GM23338 (cell line): ENCODE results near the gene ST3GAL4. TPM values are rescaled to one million over a fixed set of nuclear protein-coding genes. Genes with fewer than 3 reads are reported as not detected.

ENCODE experiments used
- ATAC-seq: fragments of 200-7000 bp; cut with Tn5 transposase; 3 replicates; pipeline ENCODE4 v1.9.1; 2020
- DNase-seq: peaks from one replicate; pipeline ENCODE4 v3.0.0-alpha.2; 2015; ENCODE audit warnings: low spot score
- H2AFZ ChIP-seq: fragments of 200-600 bp; sonication (generic); 2 replicates; pipeline ENCODE4 v1.8.0; 2016; ENCODE audit warnings: antibody characterized with exemption, mild to moderate bottlenecking, moderate library complexity
- H3F3A ChIP-seq: fragments of 200-600 bp; sonication (generic); replicated peaks from 2 replicates; pipeline ENCODE4 v1.8.0; 2017; ENCODE audit warnings: antibody characterized with exemption, mixed run types, low read depth
- H3K27ac ChIP-seq: fragments of 200-600 bp; sonication (generic); 2 replicates; pipeline ENCODE4 v1.6.1; 2016; ENCODE audit warnings: low read depth
- H3K27me3 ChIP-seq: fragments of 200-600 bp; sonication (generic); 2 replicates; pipeline ENCODE4 v1.8.0; 2016; ENCODE audit warnings: mild to moderate bottlenecking, mixed run types, moderate library complexity; ENCODE audit not compliant: insufficient read depth
- H3K36me3 ChIP-seq: fragments of 200-600 bp; sonication (generic); 2 replicates; pipeline ENCODE4 v1.8.0; 2016; ENCODE audit warnings: mild to moderate bottlenecking; ENCODE audit not compliant: insufficient read depth
- H3K4me1 ChIP-seq: fragments of 200-600 bp; sonication (generic); 2 replicates; pipeline ENCODE4 v1.8.0; 2016; ENCODE audit warnings: mild to moderate bottlenecking, moderate library complexity; ENCODE audit not compliant: insufficient read depth
- H3K4me2 ChIP-seq: fragments of 200-600 bp; sonication (generic); 2 replicates; pipeline ENCODE4 v1.7.1; 2017; ENCODE audit warnings: mixed run types
- H3K4me3 ChIP-seq: fragments of 200-600 bp; sonication (generic); 2 replicates; pipeline ENCODE4 v1.6.1; 2016; ENCODE audit warnings: mixed run types
- H3K79me2 ChIP-seq: fragments of 200-600 bp; sonication (generic); replicated peaks from 2 replicates; pipeline ENCODE4 v1.8.0; 2017; ENCODE audit warnings: mild to moderate bottlenecking; ENCODE audit not compliant: insufficient read depth
- H3K9me2 ChIP-seq: fragments of 200-600 bp; sonication (generic); 2 replicates; pipeline ENCODE4 v1.8.0; 2017; ENCODE audit not compliant: insufficient read depth
- H4K20me1 ChIP-seq: fragments of 200-600 bp; sonication (generic); replicated peaks from 2 replicates; pipeline ENCODE4 v1.8.0; 2017; ENCODE audit warnings: mild to moderate bottlenecking; ENCODE audit not compliant: insufficient read depth
- H3K27ac Mint-ChIP-seq: 2 replicates; pipeline ENCODE4 v1.8.0; 2020; ENCODE audit warnings: inconsistent platforms, mild to moderate bottlenecking, moderate library complexity, mixed read lengths
- H3K27me3 Mint-ChIP-seq: 3 replicates; pipeline ENCODE4 v1.8.0; 2022; ENCODE audit warnings: low read depth, mild to moderate bottlenecking, moderate library complexity, mixed read lengths, inconsistent platforms; ENCODE audit not compliant: insufficient read depth, poor library complexity
- H3K36me3 Mint-ChIP-seq: 3 replicates; pipeline ENCODE4 v1.8.0; 2021; ENCODE audit warnings: low read depth, mild to moderate bottlenecking, inconsistent platforms, moderate library complexity, mixed read lengths
- H3K4me1 Mint-ChIP-seq: 3 replicates; pipeline ENCODE4 v1.8.0; 2020; ENCODE audit warnings: mild to moderate bottlenecking, inconsistent platforms, mixed read lengths
- H3K4me3 Mint-ChIP-seq: 3 replicates; pipeline ENCODE4 v1.8.0; 2021; ENCODE audit warnings: moderate library complexity, mild to moderate bottlenecking, inconsistent platforms, mixed read lengths
- H3K9me3 Mint-ChIP-seq: 3 replicates; pipeline ENCODE4 v1.8.0; 2020; ENCODE audit warnings: moderate library complexity, mild to moderate bottlenecking, inconsistent platforms, mixed read lengths
- CREB1 ChIP-seq: fragments of 250-450 bp; sonication (Bioruptor Pico); IDR thresholded peaks from 2 replicates; pipeline ENCODE4 v1.5.0; 2020; ENCODE audit warnings: low read depth, mild to moderate bottlenecking, moderate library complexity
- CTCF ChIP-seq, 2 experiments: fragments of 200-600 bp in 1 of 2; sonication (generic) in 1 of 2; conservative IDR thresholded peaks; 2 replicates each; pipeline versions ENCODE4 v1.5.1 to v1.6.1; 2016 to 2017; ENCODE audit warnings: antibody characterized with exemption in 2 of 2, low read depth in 2 of 2, mild to moderate bottlenecking in 2 of 2, moderate library complexity in 1 of 2
- EZH2 ChIP-seq: fragments of 200-600 bp; sonication (generic); IDR thresholded peaks from one replicate; pipeline ENCODE4 v1.8.0; 2017; ENCODE audit warnings: antibody characterized with exemption, mild to moderate bottlenecking, low read depth; ENCODE audit not compliant: unreplicated experiment
- EZH2phosphoT487 ChIP-seq: fragments of 200-600 bp; sonication (generic); IDR thresholded peaks from one replicate; pipeline ENCODE4 v1.8.1; 2018; ENCODE audit warnings: antibody characterized with exemption; ENCODE audit not compliant: unreplicated experiment
- JUNB ChIP-seq: IDR thresholded peaks from one replicate; pipeline ENCODE4 v1.6.1; 2016; ENCODE audit warnings: antibody characterized with exemption; ENCODE audit not compliant: unreplicated experiment
- NANOG ChIP-seq: IDR thresholded peaks from 2 replicates; pipeline ENCODE4 v1.6.1; 2016; ENCODE audit warnings: antibody characterized with exemption, borderline replicate concordance
- POLR2AphosphoS5 ChIP-seq: IDR thresholded peaks from 2 replicates; pipeline ENCODE4 v1.6.1; 2016; ENCODE audit warnings: antibody characterized with exemption, low read depth
- STAT1 ChIP-seq: IDR thresholded peaks from one replicate; pipeline ENCODE4 v1.6.1; 2016; ENCODE audit warnings: antibody characterized with exemption; ENCODE audit not compliant: unreplicated experiment
- ZNF114 ChIP-seq: fragments of 250-450 bp; sonication (Bioruptor Pico); IDR thresholded peaks from 2 replicates; pipeline ENCODE4 v1.5.0; 2020; ENCODE audit warnings: mild to moderate bottlenecking, moderate library complexity
- ZNF331 ChIP-seq: fragments of 250-450 bp; sonication (Bioruptor Pico); IDR thresholded peaks from 2 replicates; pipeline ENCODE4 v1.5.0; 2020; ENCODE audit warnings: low read depth, mild to moderate bottlenecking, moderate library complexity
- ZNF462 ChIP-seq: fragments of 250-450 bp; sonication (Bioruptor Pico); IDR thresholded peaks from 2 replicates; pipeline ENCODE4 v1.5.0; 2020; ENCODE audit warnings: mild to moderate bottlenecking, moderate library complexity
- polyA plus RNA-seq: library from polyadenylated mRNA; unstranded; fragments of >200 nt; fragmentation: Nextera tagmentation; extraction: Ambion mirVana; gene quantifications from 2 replicates; pipeline ENCODE4 v1.2.1, GENCODE V29; 2016
- total RNA-seq: library from RNA; depleted of rRNA; stranded (reverse); fragments of >200 nt; shearing (Covaris generic); gene quantifications from 2 replicates; pipeline ENCODE4 v1.2.3, GENCODE V29; 2014
- TF ChIP-seq, protein P1 (sequence below): IDR thresholded peaks from one replicate; pipeline ENCODE4 v1.6.1; 2018; ENCODE audit warnings: antibody characterized with exemption; ENCODE audit not compliant: unreplicated experiment
- TF ChIP-seq, protein P2 (sequence below): IDR thresholded peaks from 2 replicates; pipeline ENCODE4 v1.6.1; 2016; ENCODE audit warnings: antibody characterized with exemption

The ST3GAL4 gene
- total and polyA plus RNA-seq, 2 experiments from 2014 or later, result 10.1 to 28.0 TPM

DNA sequence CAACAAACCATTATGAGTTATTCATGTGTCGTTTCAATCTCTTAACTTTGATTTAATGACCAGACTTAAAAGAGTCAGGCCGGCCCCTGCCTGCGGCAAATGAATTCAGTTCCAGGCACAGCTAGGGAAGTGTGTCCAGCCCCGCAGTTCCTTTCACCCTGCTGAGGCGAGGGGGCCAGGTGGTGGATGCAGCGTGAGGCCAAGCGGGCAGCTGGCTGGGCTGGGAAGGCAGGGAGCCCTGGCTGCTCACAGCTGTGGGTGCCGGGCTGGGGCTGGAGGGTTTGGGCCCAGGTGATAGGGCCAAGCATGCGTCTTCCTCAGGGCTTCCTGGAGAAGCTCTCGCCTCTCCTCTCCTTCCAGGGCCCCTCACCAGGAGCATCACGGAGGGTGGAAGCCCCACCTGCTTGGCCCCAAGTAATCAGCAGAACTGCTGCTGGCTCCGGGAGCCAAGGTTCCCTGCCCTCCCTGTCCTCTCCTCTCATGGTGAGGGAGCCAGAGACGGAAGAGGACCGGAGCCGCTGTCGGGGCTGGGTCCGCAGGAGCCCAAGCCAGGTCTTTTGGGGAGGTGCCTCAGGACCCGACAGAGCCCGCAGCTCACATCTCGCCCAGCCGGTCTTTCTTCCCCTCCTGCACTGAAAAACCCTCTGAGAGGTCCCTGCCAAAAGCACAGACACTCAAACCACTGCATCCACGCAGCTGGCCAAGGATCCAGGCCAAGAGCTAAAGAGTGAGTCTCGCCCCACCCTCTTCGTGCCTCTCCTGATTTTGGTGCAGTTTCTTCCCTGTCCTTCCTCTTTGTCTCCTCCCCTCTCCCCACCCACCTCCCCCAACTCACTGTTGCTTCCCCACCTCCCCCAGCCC, 97.0 kb downstream of the ST3GAL4 start:
- Histone ChIP-seq H3K9me2 (0 out of 2 replicates have a peak, but pooled peaks cover 4% of the 10 kb centered on the region), H2AFZ (0 out of 2 replicates have a peak overlapping the region, but pooled peaks have one; percentile 78), H3F3A (peaks cover 19% of the 10 kb centered on the region), H3K4me3 (no peak overlapping the region), H3K79me2 (no peaks in the 10 kb centered on the region), H3K27me3 (no peaks in the 10 kb centered on the region), H3K4me2 (no peak overlapping the region), H3K27ac (no peak overlapping the region), H4K20me1 (no peaks in the 10 kb centered on the region), H3K4me1 (no peaks in the 10 kb centered on the region), H3K36me3 (no peaks in the 10 kb centered on the region)
- no peak for TF ChIP-seq ZNF331 (CRISPR knock-in tag)
- TF ChIP-seq, protein P1, sequence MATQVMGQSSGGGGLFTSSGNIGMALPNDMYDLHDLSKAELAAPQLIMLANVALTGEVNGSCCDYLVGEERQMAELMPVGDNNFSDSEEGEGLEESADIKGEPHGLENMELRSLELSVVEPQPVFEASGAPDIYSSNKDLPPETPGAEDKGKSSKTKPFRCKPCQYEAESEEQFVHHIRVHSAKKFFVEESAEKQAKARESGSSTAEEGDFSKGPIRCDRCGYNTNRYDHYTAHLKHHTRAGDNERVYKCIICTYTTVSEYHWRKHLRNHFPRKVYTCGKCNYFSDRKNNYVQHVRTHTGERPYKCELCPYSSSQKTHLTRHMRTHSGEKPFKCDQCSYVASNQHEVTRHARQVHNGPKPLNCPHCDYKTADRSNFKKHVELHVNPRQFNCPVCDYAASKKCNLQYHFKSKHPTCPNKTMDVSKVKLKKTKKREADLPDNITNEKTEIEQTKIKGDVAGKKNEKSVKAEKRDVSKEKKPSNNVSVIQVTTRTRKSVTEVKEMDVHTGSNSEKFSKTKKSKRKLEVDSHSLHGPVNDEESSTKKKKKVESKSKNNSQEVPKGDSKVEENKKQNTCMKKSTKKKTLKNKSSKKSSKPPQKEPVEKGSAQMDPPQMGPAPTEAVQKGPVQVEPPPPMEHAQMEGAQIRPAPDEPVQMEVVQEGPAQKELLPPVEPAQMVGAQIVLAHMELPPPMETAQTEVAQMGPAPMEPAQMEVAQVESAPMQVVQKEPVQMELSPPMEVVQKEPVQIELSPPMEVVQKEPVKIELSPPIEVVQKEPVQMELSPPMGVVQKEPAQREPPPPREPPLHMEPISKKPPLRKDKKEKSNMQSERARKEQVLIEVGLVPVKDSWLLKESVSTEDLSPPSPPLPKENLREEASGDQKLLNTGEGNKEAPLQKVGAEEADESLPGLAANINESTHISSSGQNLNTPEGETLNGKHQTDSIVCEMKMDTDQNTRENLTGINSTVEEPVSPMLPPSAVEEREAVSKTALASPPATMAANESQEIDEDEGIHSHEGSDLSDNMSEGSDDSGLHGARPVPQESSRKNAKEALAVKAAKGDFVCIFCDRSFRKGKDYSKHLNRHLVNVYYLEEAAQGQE, result no peak
- no peak for TF ChIP-seq ZNF462 (CRISPR knock-in tag)
- TF ChIP-seq ZNF114 (CRISPR knock-in tag), result no peak
- TF ChIP-seq, protein P2, sequence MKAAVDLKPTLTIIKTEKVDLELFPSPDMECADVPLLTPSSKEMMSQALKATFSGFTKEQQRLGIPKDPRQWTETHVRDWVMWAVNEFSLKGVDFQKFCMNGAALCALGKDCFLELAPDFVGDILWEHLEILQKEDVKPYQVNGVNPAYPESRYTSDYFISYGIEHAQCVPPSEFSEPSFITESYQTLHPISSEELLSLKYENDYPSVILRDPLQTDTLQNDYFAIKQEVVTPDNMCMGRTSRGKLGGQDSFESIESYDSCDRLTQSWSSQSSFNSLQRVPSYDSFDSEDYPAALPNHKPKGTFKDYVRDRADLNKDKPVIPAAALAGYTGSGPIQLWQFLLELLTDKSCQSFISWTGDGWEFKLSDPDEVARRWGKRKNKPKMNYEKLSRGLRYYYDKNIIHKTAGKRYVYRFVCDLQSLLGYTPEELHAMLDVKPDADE, result no peak
- no peak for TF ChIP-seq CREB1 (CRISPR knock-in tag)
- no peak for TF ChIP-seq EZH2
- TF ChIP-seq POLR2AphosphoS5, result no peak
- TF ChIP-seq STAT1, result no peak
- TF ChIP-seq NANOG, result no peak
- TF ChIP-seq EZH2phosphoT487, result no peak
- TF ChIP-seq CTCF (conservative IDR thresholded peaks at IDR 0.05; ENCODE audit: low read depth in 2 of 2), result no peak
- TF ChIP-seq JUNB, result no peak
- DNase-seq, result peak; percentile 22
- Mint-ChIP-seq H3K27ac (no peak overlapping the region; the same call in 1 of the 2 replicates), H3K27me3 (peaks cover 22% of the 10 kb centered on the region), H3K9me3 (peaks cover 25% of the 10 kb centered on the region), H3K36me3 (peaks cover 13% of the 10 kb centered on the region), H3K4me1 (peaks cover 9% of the 10 kb centered on the region), H3K4me3 (no peak overlapping the region)
- peak; percentile 79 for ATAC-seq
